ENCODE measurements around the gene EXT2.
A peak's percentile ranks its signal among the peaks of the same experiment; 100 is the strongest.

EXT2 gene

GRCh38 chr11:44116234-44116830, 20.9 kb downstream of the EXT2 start:
- TF ChIP-seq ZFX (IDR thresholded peaks at IDR 0.05; ENCODE audit: borderline replicate concordance) = no peak
- TF ChIP-seq CTCF (IDR thresholded peaks at IDR 0.05) = no peak
- H3K27ac ChIP-seq = no peak overlapping the region

GRCh38 chr11:44120169-44120568, 24.7 kb downstream of the EXT2 start:
- no peak overlapping the region for H3K27ac ChIP-seq
- TF ChIP-seq CTCF (IDR thresholded peaks at IDR 0.05) (peak; percentile 36), ZFX (IDR thresholded peaks at IDR 0.05; ENCODE audit: borderline replicate concordance) (no peak)

GRCh38 chr11:44125598-44125997, 30.1 kb downstream of the EXT2 start:
- TF ChIP-seq ZFX (IDR thresholded peaks at IDR 0.05; ENCODE audit: borderline replicate concordance) (no peak), CTCF (IDR thresholded peaks at IDR 0.05) (no peak)
- H3K27ac ChIP-seq = no peak overlapping the region

- no peak overlapping the region for H3K27ac ChIP-seq
- TF ChIP-seq CTCF (IDR thresholded peaks at IDR 0.05) (no peak), ZFX (IDR thresholded peaks at IDR 0.05; ENCODE audit: borderline replicate concordance) (no peak)
Measured at GRCh38 chr11:44126304-44126703, 30.8 kb downstream of the EXT2 start.

- TF ChIP-seq ZFX (IDR thresholded peaks at IDR 0.05; ENCODE audit: borderline replicate concordance) = no peak
- no peak overlapping the region for H3K27ac ChIP-seq
Measured at GRCh38 chr11:44127130-44127529, 31.7 kb downstream of the EXT2 start.

- no peak overlapping the region for H3K27ac ChIP-seq
- TF ChIP-seq CTCF (IDR thresholded peaks at IDR 0.05) (no peak), ZFX (IDR thresholded peaks at IDR 0.05; ENCODE audit: borderline replicate concordance) (no peak)
Measured at GRCh38 chr11:44128729-44129128, 33.3 kb downstream of the EXT2 start.

- TF ChIP-seq ZFX (IDR thresholded peaks at IDR 0.05; ENCODE audit: borderline replicate concordance) (no peak), CTCF (IDR thresholded peaks at IDR 0.05) (0 out of 2 replicates have a peak, but pooled peaks have one; percentile 6)
- no peak overlapping the region for H3K27ac ChIP-seq
Measured at GRCh38 chr11:44130751-44131150, 35.3 kb downstream of the EXT2 start.

Data from 22Rv1 (cell line).